Uterus (tissue), 4 donors: ENCODE data around the gene PDP2. TPM values are rescaled to one million over a fixed set of nuclear protein-coding genes. Genes with fewer than 3 reads are reported as not detected.

ENCODE experiments used
- DNase-seq, 2 donors: peaks; one replicate each; pipeline ENCODE4 v3.0.0-alpha.2; 2019 to 2020
- H3K27ac ChIP-seq, 2 donors: fragments of 200-600 bp; sonication (generic); 1 replicate in 1 of 2; 2 replicates in 1 of 2; pipeline ENCODE4 v1.5.1; 2016 to 2018
- H3K27me3 ChIP-seq, 2 donors: fragments of 200-600 bp; sonication (generic); one replicate each; pipeline ENCODE4 v1.5.1; 2018 to 2019; ENCODE audit warnings: control low read depth in 1 of 2
- H3K36me3 ChIP-seq, 2 donors: fragments of 200-600 bp; sonication (generic); one replicate each; pipeline ENCODE4 v1.5.1; 2019; ENCODE audit warnings: control low read depth in 1 of 2
- H3K4me1 ChIP-seq, 2 donors: fragments of 200-600 bp; sonication (generic); one replicate each; pipeline ENCODE4 v1.5.1; 2018 to 2019; ENCODE audit warnings: control low read depth in 1 of 2
- H3K4me3 ChIP-seq, 2 donors: fragments of 200-600 bp; sonication (generic); 1 replicate in 1 of 2; 2 replicates in 1 of 2; pipeline ENCODE4 v1.5.1; 2018 to 2019; ENCODE audit warnings: mild to moderate bottlenecking in 1 of 2
- H3K9me3 ChIP-seq, 2 donors: fragments of 200-600 bp; sonication (generic); one replicate each; pipeline ENCODE4 v1.5.1; 2019; ENCODE audit warnings: control low read depth in 1 of 2
- CTCF ChIP-seq, 4 experiments: fragments of 200-600 bp in 2 of 4; fragments of 450-650 bp in 2 of 4; sonication (generic) in 2 of 4; IDR thresholded peaks; one replicate each; pipeline ENCODE4 v1.5.1; 2016 to 2019; ENCODE audit warnings: antibody characterized with exemption in 4 of 4, mild to moderate bottlenecking in 2 of 4, moderate library complexity in 1 of 4
- POLR2A ChIP-seq, 2 donors: fragments of 450-650 bp; IDR thresholded peaks; one replicate each; pipeline ENCODE4 v1.6.1; 2016; ENCODE audit warnings: antibody characterized with exemption in 2 of 2, mild to moderate bottlenecking in 1 of 2, moderate library complexity in 1 of 2
- intact Hi-C: fragments of 100-400 bp; cut with DNase I; formaldehyde crosslinking; loops from one replicate; pipeline ENCODE4 v1.15.1; 2023; ENCODE audit warnings: low total_unique reads
- total RNA-seq, 4 donors: library from RNA; depleted of rRNA in 3 of 4; stranded (reverse); fragments of >200 nt in 3 of 4; gene quantifications; one replicate each; pipeline versions ENCODE4 v1.1.0 to v1.2.4, GENCODE V29; 2014 to 2023
- donor health status: DM: yes; HTN: yes; CAD: no.

The PDP2 gene
- total RNA-seq, 4 donors from 2014 or later = 0.77 to 20.5 (median 6.3) TPM

GRCh38 chr16:66899945-66900710, 19.8 kb downstream of the PDP2 start:
- H3K27me3 ChIP-seq = no peaks in the 10 kb centered on the region
- no peaks in the 10 kb centered on the region for H3K9me3 ChIP-seq
- TF ChIP-seq CTCF (IDR thresholded peaks at IDR 0.05) = no peak
- TF ChIP-seq POLR2A (IDR thresholded peaks at IDR 0.05) = peak in 1 of 2 donors; percentile 17
- intact Hi-C loops = no loop called here
- no peak overlapping the region for H3K4me3 ChIP-seq
- H3K27ac ChIP-seq = peak overlapping the region; percentile 83 to 90
- peaks cover 4 to 7% of the 10 kb centered on the region in 2 donors for H3K4me1 ChIP-seq
- peak; percentile 85 to 93 for DNase-seq
- H3K36me3 ChIP-seq = no peaks in the 10 kb centered on the region

GRCh38 chr16:66900721-66901441, 20.6 kb downstream of the PDP2 start:
- peaks cover 4 to 7% of the 10 kb centered on the region in 2 donors for H3K4me1 ChIP-seq
- peak overlapping the region; percentile 83 to 90 for H3K27ac ChIP-seq
- H3K36me3 ChIP-seq = no peaks in the 10 kb centered on the region
- intact Hi-C loops = no loop called here
- H3K9me3 ChIP-seq = no peaks in the 10 kb centered on the region
- DNase-seq = peak in 1 of 2 donors; percentile 55
- no peak for TF ChIP-seq CTCF (IDR thresholded peaks at IDR 0.05)
- TF ChIP-seq POLR2A (IDR thresholded peaks at IDR 0.05) = no peak
- H3K4me3 ChIP-seq = no peak overlapping the region
- H3K27me3 ChIP-seq = no peaks in the 10 kb centered on the region

- intact Hi-C loops = no loop called here
- Histone ChIP-seq H3K4me1 (peaks cover 4 to 7% of the 10 kb centered on the region in 2 donors), H3K9me3 (no peaks in the 10 kb centered on the region), H3K4me3 (no peak overlapping the region), H3K27ac (peak overlapping the region; percentile 83 to 90), H3K27me3 (no peaks in the 10 kb centered on the region), H3K36me3 (no peaks in the 10 kb centered on the region)
- TF ChIP-seq CTCF (IDR thresholded peaks at IDR 0.05) (no peak), POLR2A (IDR thresholded peaks at IDR 0.05) (no peak)
- DNase-seq = no peak
Measured at GRCh38 chr16:66901626-66902025, 21.3 kb downstream of the PDP2 start.

GRCh38 chr16:66902648-66903543, 22.6 kb downstream of the PDP2 start:
- DNase-seq = no peak
- Histone ChIP-seq H3K9me3 (no peaks in the 10 kb centered on the region), H3K4me3 (no peak overlapping the region), H3K27ac (peak overlapping the region; percentile 59 to 90), H3K27me3 (no peaks in the 10 kb centered on the region), H3K36me3 (no peaks in the 10 kb centered on the region), H3K4me1 (peaks cover 4 to 7% of the 10 kb centered on the region in 2 donors)
- TF ChIP-seq CTCF (IDR thresholded peaks at IDR 0.05) (no peak), POLR2A (IDR thresholded peaks at IDR 0.05) (no peak)
- intact Hi-C loops = no loop called here
